HepG2 (cell line): Measurements from ENCODE around the gene ZSWIM5. TPM values are rescaled to one million over a fixed set of nuclear protein-coding genes. Genes with fewer than 3 reads are reported as not detected.

Experiments
- ATRX ChIP-seq: sonication (generic); formaldehyde crosslinking; IDR thresholded peaks from 2 replicates; pipeline ENCODE4 v1.4.0; 2020; ENCODE audit warnings: missing genetic modification reagents, borderline replicate concordance
- FOSL2 ChIP-seq: sonication (generic); formaldehyde crosslinking; IDR thresholded peaks from 2 replicates; pipeline ENCODE4 v1.4.0; 2020; ENCODE audit warnings: missing genetic modification reagents
- HNRNPLL ChIP-seq: fragments of 200-400 bp; formaldehyde crosslinking; IDR thresholded peaks from 2 replicates; pipeline ENCODE4 v1.6.1; 2017; ENCODE audit warnings: mild to moderate bottlenecking, low read depth, low read length; ENCODE audit not compliant: poor library complexity, severe bottlenecking
- ISX ChIP-seq: sonication (generic); formaldehyde crosslinking; conservative IDR thresholded peaks from 2 replicates; pipeline ENCODE4 v1.5.0; 2020; ENCODE audit warnings: missing genetic modification reagents
- POGZ ChIP-seq: sonication (generic); formaldehyde crosslinking; IDR thresholded peaks from 2 replicates; pipeline ENCODE4 v1.4.0; 2020; ENCODE audit warnings: mild to moderate bottlenecking, missing genetic modification reagents
- POLR2A ChIP-seq, 2 experiments: IDR thresholded peaks; 2 replicates each; pipeline ENCODE4 v1.6.1; 2011; ENCODE audit warnings: low read depth in 2 of 2, low read length in 2 of 2, mild to moderate bottlenecking in 1 of 2, moderate library complexity in 1 of 2; ENCODE audit not compliant: insufficient read depth in 1 of 2
- RFX5 ChIP-seq: IDR thresholded peaks from 2 replicates; pipeline ENCODE4 v1.6.1; 2011; ENCODE audit warnings: low read depth, low read length, improper control_type of control experiment
- TAF1 ChIP-seq: sonication (generic); formaldehyde crosslinking; IDR thresholded peaks from 2 replicates; pipeline ENCODE4 v1.4.0; 2020; ENCODE audit warnings: missing genetic modification reagents
- TP53 ChIP-seq: sonication (generic); formaldehyde crosslinking; conservative IDR thresholded peaks from 2 replicates; pipeline ENCODE4 v1.4.0; 2020; ENCODE audit warnings: missing genetic modification reagents
- ZNF446 ChIP-seq: sonication (generic); formaldehyde crosslinking; IDR thresholded peaks from 2 replicates; pipeline ENCODE4 v1.5.0; 2020; ENCODE audit warnings: mild to moderate bottlenecking, missing genetic modification reagents
- ZNF777 ChIP-seq: sonication (generic); formaldehyde crosslinking; IDR thresholded peaks from 2 replicates; pipeline ENCODE4 v1.4.0; 2020; ENCODE audit warnings: missing genetic modification reagents
- polyA plus RNA-seq, 8 experiments: library from polyadenylated mRNA; depleted of rRNA in 3 of 8; stranded (reverse) in 7 of 8; unstranded in 1 of 8; fragments of >200 nt; fragmentation: Illumina TruSeq in 4 of 8; extraction: Trizol in 4 of 8; gene quantifications; 2 replicates each; pipeline versions ENCODE4 v1.2.1 to v1.2.3, GENCODE V29; 2011 to 2016; ENCODE audit warnings: low read depth in 4 of 8, missing spikeins in 1 of 8, mixed read lengths in 1 of 8; ENCODE audit not compliant: insufficient read depth in 1 of 8
- total RNA-seq, 5 experiments: library from RNA; depleted of rRNA; stranded (reverse); fragments of >200 nt; fragmentation: Illumina TruSeq; extraction: Trizol; gene quantifications; 2 replicates each; pipeline ENCODE4 v1.2.3, GENCODE V29; 2016; ENCODE audit warnings: low read depth in 1 of 5
- TF ChIP-seq, protein P1 (sequence below): sonication (generic); formaldehyde crosslinking; conservative IDR thresholded peaks from 2 replicates; pipeline ENCODE4 v1.4.0; 2020; ENCODE audit warnings: missing genetic modification reagents
- TF ChIP-seq, protein P2 (sequence below): sonication (generic); formaldehyde crosslinking; IDR thresholded peaks from 2 replicates; pipeline ENCODE4 v1.5.0; 2020; ENCODE audit warnings: missing genetic modification reagents
- TF ChIP-seq, protein P3 (sequence below): sonication (generic); formaldehyde crosslinking; IDR thresholded peaks from 2 replicates; pipeline ENCODE4 v1.8.1; 2023; ENCODE audit warnings: mild to moderate bottlenecking, moderate library complexity, missing genetic modification reagents
- TF ChIP-seq, protein P4 (sequence below): IDR thresholded peaks from 2 replicates; pipeline ENCODE4 v1.6.1; 2012; ENCODE audit warnings: inconsistent platforms
- TF ChIP-seq, protein P5 (sequence below): IDR thresholded peaks from 2 replicates; pipeline ENCODE4 v1.6.1; 2016; ENCODE audit warnings: missing compliant biosample characterization, missing genetic modification reagents, borderline replicate concordance
- TF ChIP-seq, protein P6 (sequence below): sonication (generic); IDR thresholded peaks from 2 replicates; pipeline ENCODE4 v1.6.1; 2016; ENCODE audit warnings: low read depth, borderline replicate concordance
- TF ChIP-seq, protein P7 (sequence below): sonication (generic); formaldehyde crosslinking; IDR thresholded peaks from 2 replicates; pipeline ENCODE4 v1.4.0; 2020; ENCODE audit warnings: missing genetic modification reagents
- TF ChIP-seq, protein P8 (sequence below), 2 experiments: sonication (generic) in 1 of 2; formaldehyde crosslinking in 1 of 2; IDR thresholded peaks; 2 replicates each; pipeline versions ENCODE4 v1.5.1 to v1.6.1; 2011 to 2020; ENCODE audit warnings: borderline replicate concordance in 1 of 2, low read depth in 1 of 2, low read length in 1 of 2, mild to moderate bottlenecking in 1 of 2, missing genetic modification reagents in 1 of 2, moderate library complexity in 1 of 2

The ZSWIM5 gene
- total and polyA plus RNA-seq, 2 of the 13 experiments (the other 11 are each of a cell fraction or from before 2014, with no cell fraction given) = 11.0 to 20.6 TPM

DNA sequence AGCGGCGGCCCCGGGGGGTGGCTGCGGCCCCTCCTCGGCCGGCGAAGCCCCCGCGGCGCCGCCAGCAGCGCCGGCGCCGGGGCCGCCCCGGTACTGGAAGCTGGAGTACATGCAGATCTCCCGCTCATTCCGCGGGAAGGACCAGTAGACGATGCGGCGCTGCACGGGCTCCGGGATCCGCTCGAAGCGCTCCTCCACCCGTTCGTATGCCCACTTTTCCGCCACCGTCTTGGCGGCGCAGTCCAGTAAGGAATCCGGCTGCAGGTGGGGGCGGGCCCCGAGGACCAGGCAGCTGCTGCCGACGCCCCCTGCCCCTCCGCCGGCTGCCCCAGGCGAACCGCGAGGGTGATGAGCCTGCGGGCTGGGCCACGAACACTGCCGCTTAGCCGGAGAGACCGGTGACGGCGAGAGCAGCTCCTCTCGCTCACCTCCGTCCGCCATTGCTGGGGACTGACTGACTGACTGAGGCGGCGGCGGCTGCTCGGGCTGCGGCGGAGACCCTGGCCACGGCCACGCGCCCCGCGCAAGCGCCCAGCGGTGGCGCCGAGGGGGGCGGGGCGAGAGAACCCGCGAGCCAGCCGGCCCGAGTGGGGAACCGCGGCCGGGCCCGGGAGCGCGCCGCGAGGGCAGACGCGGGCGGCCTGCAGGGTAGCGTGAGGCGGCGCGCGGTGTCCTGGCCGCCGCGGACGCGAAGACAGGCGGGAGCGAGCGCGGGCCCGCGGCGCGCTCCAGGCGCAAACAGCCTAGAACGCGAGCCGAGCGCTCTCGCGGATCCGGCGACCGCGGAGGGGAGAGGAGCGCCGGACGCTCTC, at the start of gene ZSWIM5 (continued):
- no peak for TF ChIP-seq ATRX
- TF ChIP-seq, protein P1, sequence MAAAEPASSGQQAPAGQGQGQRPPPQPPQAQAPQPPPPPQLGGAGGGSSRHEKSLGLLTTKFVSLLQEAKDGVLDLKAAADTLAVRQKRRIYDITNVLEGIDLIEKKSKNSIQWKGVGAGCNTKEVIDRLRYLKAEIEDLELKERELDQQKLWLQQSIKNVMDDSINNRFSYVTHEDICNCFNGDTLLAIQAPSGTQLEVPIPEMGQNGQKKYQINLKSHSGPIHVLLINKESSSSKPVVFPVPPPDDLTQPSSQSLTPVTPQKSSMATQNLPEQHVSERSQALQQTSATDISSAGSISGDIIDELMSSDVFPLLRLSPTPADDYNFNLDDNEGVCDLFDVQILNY (CRISPR knock-in tag) = no peak
- peak; percentile 43; the same call in 1 of the 2 replicates for TF ChIP-seq ZNF446 (CRISPR knock-in tag)
- peak; percentile 92 for TF ChIP-seq TAF1
- TF ChIP-seq, protein P2, sequence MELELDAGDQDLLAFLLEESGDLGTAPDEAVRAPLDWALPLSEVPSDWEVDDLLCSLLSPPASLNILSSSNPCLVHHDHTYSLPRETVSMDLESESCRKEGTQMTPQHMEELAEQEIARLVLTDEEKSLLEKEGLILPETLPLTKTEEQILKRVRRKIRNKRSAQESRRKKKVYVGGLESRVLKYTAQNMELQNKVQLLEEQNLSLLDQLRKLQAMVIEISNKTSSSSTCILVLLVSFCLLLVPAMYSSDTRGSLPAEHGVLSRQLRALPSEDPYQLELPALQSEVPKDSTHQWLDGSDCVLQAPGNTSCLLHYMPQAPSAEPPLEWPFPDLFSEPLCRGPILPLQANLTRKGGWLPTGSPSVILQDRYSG (CRISPR knock-in tag) = peak; percentile 59; the same call in 1 of the 2 replicates
- peak; percentile 36; the same call in 1 of the 2 replicates for TF ChIP-seq FOSL2
- peak; percentile 31; the same call in 1 of the 2 replicates for TF ChIP-seq POGZ (CRISPR knock-in tag)
- TF ChIP-seq, protein P3, sequence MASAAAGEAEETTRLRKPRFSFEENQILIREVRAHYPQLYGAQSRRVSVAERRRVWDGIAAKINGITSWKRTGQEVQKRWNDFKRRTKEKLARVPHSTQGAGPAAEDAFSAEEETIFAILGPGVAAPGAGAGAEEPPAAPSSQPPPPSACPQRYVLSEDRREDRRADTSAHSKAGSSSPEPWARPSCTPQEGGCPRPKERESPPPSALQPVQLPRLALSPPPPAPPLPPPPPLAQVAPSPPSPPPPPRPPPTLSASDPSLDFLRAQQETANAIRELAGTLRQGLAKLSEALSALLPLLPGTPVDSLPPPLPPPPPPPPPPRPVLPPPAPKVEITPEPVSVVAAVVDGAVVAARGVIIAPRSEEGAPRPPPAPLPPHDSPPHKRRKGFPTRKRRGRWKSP (CRISPR knock-in tag) = peak; percentile 96
- TF ChIP-seq RFX5 = peak; percentile 70; the same call in 1 of the 2 replicates
- TF ChIP-seq, protein P4, sequence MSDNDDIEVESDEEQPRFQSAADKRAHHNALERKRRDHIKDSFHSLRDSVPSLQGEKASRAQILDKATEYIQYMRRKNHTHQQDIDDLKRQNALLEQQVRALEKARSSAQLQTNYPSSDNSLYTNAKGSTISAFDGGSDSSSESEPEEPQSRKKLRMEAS = peak; percentile 42
- TF ChIP-seq HNRNPLL = peak; percentile 90
- TF ChIP-seq, protein P5, sequence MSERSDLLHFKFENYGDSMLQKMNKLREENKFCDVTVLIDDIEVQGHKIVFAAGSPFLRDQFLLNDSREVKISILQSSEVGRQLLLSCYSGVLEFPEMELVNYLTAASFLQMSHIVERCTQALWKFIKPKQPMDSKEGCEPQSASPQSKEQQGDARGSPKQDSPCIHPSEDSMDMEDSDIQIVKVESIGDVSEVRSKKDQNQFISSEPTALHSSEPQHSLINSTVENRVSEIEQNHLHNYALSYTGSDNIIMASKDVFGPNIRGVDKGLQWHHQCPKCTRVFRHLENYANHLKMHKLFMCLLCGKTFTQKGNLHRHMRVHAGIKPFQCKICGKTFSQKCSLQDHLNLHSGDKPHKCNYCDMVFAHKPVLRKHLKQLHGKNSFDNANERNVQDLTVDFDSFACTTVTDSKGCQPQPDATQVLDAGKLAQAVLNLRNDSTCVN (CRISPR knock-in tag) = 0 out of 2 replicates have a peak, but pooled peaks have one; percentile 26
- TF ChIP-seq, protein P6, sequence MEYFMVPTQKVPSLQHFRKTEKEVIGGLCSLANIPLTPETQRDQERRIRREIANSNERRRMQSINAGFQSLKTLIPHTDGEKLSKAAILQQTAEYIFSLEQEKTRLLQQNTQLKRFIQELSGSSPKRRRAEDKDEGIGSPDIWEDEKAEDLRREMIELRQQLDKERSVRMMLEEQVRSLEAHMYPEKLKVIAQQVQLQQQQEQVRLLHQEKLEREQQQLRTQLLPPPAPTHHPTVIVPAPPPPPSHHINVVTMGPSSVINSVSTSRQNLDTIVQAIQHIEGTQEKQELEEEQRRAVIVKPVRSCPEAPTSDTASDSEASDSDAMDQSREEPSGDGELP = no peak
- TF ChIP-seq, protein P7, sequence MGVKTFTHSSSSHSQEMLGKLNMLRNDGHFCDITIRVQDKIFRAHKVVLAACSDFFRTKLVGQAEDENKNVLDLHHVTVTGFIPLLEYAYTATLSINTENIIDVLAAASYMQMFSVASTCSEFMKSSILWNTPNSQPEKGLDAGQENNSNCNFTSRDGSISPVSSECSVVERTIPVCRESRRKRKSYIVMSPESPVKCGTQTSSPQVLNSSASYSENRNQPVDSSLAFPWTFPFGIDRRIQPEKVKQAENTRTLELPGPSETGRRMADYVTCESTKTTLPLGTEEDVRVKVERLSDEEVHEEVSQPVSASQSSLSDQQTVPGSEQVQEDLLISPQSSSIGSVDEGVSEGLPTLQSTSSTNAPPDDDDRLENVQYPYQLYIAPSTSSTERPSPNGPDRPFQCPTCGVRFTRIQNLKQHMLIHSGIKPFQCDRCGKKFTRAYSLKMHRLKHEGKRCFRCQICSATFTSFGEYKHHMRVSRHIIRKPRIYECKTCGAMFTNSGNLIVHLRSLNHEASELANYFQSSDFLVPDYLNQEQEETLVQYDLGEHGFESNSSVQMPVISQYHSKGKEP (CRISPR knock-in tag) = no peak
- peak; percentile 78 to 84 for TF ChIP-seq POLR2A (IDR thresholded peaks at IDR 0.05; ENCODE audit: insufficient read depth in 1 of 2, low read depth in 2 of 2, low read length in 2 of 2)
- TF ChIP-seq ZNF777 = peak; percentile 64
- no peak for TF ChIP-seq ISX (CRISPR knock-in tag)
- TF ChIP-seq, protein P8, sequence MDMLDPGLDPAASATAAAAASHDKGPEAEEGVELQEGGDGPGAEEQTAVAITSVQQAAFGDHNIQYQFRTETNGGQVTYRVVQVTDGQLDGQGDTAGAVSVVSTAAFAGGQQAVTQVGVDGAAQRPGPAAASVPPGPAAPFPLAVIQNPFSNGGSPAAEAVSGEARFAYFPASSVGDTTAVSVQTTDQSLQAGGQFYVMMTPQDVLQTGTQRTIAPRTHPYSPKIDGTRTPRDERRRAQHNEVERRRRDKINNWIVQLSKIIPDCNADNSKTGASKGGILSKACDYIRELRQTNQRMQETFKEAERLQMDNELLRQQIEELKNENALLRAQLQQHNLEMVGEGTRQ (IDR thresholded peaks at IDR 0.05; ENCODE audit: low read depth, low read length) = no peak
- TF ChIP-seq, protein P8 (CRISPR knock-in tag; IDR thresholded peaks at IDR 0.05; ENCODE audit: borderline replicate concordance) = no peak
- TF ChIP-seq TP53 (CRISPR knock-in tag) = no peak
